Measurements from ENCODE around the gene GPX8.

Gene GPX8

GRCh38 chr5:55173687-55174230 is 13.8 kb downstream of the GPX8 start:
- no peak overlapping the region for H3K18ac ChIP-seq (ENCODE audit: low read depth in 1 of 2, low read length in 2 of 2)

GRCh38 chr5:55175781-55176175 is 15.8 kb downstream of the GPX8 start:
- Histone ChIP-seq H2BK120ac (ENCODE audit: low read depth, low read length) (no peak overlapping the region), H4K91ac (ENCODE audit: low read length) (no peak overlapping the region), H3K27me3 (ENCODE audit: control insufficient read depth in 1 of 2, insufficient read depth in 1 of 2, low read length in 2 of 2) (peaks cover 48 to 71% of the 10 kb centered on the region in 2 experiments), H2BK12ac (ENCODE audit: low read length in 2 of 2) (no peak overlapping the region), H3K23ac (ENCODE audit: low read length in 2 of 2) (no peak overlapping the region), H3K4me2 (ENCODE audit: low read length, poor library complexity, severe bottlenecking) (peak overlapping the region; percentile 100), H3K4me3 (ENCODE audit: insufficient read depth in 1 of 2, low read depth in 1 of 2, low read length in 2 of 2) (peak overlapping the region in 1 of 2 experiments; percentile 72), H3K36me3 (ENCODE audit: control insufficient read depth in 1 of 2, insufficient read depth in 2 of 2, low read depth in 1 of 2, low read length in 2 of 2) (no peaks in the 10 kb centered on the region), H3K14ac (ENCODE audit: low read length in 2 of 2) (no peak overlapping the region), H4K8ac (ENCODE audit: low read length) (no peak overlapping the region), H3K9me3 (ENCODE audit: control insufficient read depth, low read length) (no peaks in the 10 kb centered on the region), H2BK15ac (ENCODE audit: low read depth, poor library complexity, severe bottlenecking) (no peak overlapping the region), H3K4ac (ENCODE audit: low read depth in 1 of 2, low read length in 2 of 2) (no peak overlapping the region), H2AK5ac (ENCODE audit: low read length, severe bottlenecking) (no peak overlapping the region), H3K27ac (ENCODE audit: low read length, poor library complexity, severe bottlenecking) (no peak overlapping the region), H3K18ac (ENCODE audit: low read depth in 1 of 2, low read length in 2 of 2) (no peak overlapping the region), H2AFZ (ENCODE audit: low read depth, low read length) (no peak overlapping the region), H2BK5ac (ENCODE audit: low read depth, low read length, poor library complexity, severe bottlenecking) (no peak overlapping the region), H3K4me1 (ENCODE audit: control insufficient read depth, insufficient read depth, low read depth, low read length) (peaks cover 14% of the 10 kb centered on the region), H3K9ac (ENCODE audit: low read length) (no peak overlapping the region), H3K79me1 (replicated peaks; ENCODE audit: low read length, poor library complexity, severe bottlenecking) (no peaks in the 10 kb centered on the region)
- 14% methylated on average over 7 of the region's 7 CpGs for WGBS
- no peak for DNase-seq

More at GRCh38 chr5:55173687-55174230, 13.8 kb downstream of the GPX8 start:
- Histone ChIP-seq H4K91ac (ENCODE audit: low read length) (no peak overlapping the region), H2BK12ac (ENCODE audit: low read length in 2 of 2) (no peak overlapping the region), H4K8ac (ENCODE audit: low read length) (no peak overlapping the region), H3K27me3 (ENCODE audit: control insufficient read depth in 1 of 2, insufficient read depth in 1 of 2, low read length in 2 of 2) (peaks cover 33 to 51% of the 10 kb centered on the region in 2 experiments), H2BK5ac (ENCODE audit: low read depth, low read length, poor library complexity, severe bottlenecking) (no peak overlapping the region), H3K4me1 (ENCODE audit: control insufficient read depth, insufficient read depth, low read depth, low read length) (peaks cover 14% of the 10 kb centered on the region), H2BK120ac (ENCODE audit: low read depth, low read length) (no peak overlapping the region), H2AK5ac (ENCODE audit: low read length, severe bottlenecking) (no peak overlapping the region), H3K4me2 (ENCODE audit: low read length, poor library complexity, severe bottlenecking) (peak overlapping the region; percentile 92), H2BK15ac (ENCODE audit: low read depth, poor library complexity, severe bottlenecking) (no peak overlapping the region), H3K14ac (ENCODE audit: low read length in 2 of 2) (no peak overlapping the region), H3K27ac (ENCODE audit: low read length, poor library complexity, severe bottlenecking) (no peak overlapping the region), H3K9ac (ENCODE audit: low read length) (peak overlapping the region; percentile 62), H3K23ac (ENCODE audit: low read length in 2 of 2) (peak overlapping the region in 1 of 2 experiments; percentile 10), H3K4me3 (ENCODE audit: insufficient read depth in 1 of 2, low read depth in 1 of 2, low read length in 2 of 2) (peak overlapping the region; percentile 61 to 77), H3K79me1 (replicated peaks; ENCODE audit: low read length, poor library complexity, severe bottlenecking) (no peaks in the 10 kb centered on the region), H2AFZ (ENCODE audit: low read depth, low read length) (no peak overlapping the region), H3K4ac (ENCODE audit: low read depth in 1 of 2, low read length in 2 of 2) (peak overlapping the region in 1 of 2 experiments; percentile 4), H3K36me3 (ENCODE audit: control insufficient read depth in 1 of 2, insufficient read depth in 2 of 2, low read depth in 1 of 2, low read length in 2 of 2) (no peaks in the 10 kb centered on the region), H3K9me3 (ENCODE audit: control insufficient read depth, low read length) (no peaks in the 10 kb centered on the region)
- 8% methylated on average over 4 of the region's 8 CpGs for WGBS
- no peak for DNase-seq

- no peak overlapping the region for H4K8ac ChIP-seq (ENCODE audit: low read length)
- no peak overlapping the region for H3K14ac ChIP-seq (ENCODE audit: low read length in 2 of 2)
- H3K27me3 ChIP-seq (ENCODE audit: control insufficient read depth in 1 of 2, insufficient read depth in 1 of 2, low read length in 2 of 2) = peaks cover 49 to 74% of the 10 kb centered on the region in 2 experiments
- H3K4me1 ChIP-seq (ENCODE audit: control insufficient read depth, insufficient read depth, low read depth, low read length) = peaks cover 14% of the 10 kb centered on the region
- DNase-seq = peak; percentile 41
- H2AK5ac ChIP-seq (ENCODE audit: low read length, severe bottlenecking) = no peak overlapping the region
- H3K36me3 ChIP-seq (ENCODE audit: control insufficient read depth in 1 of 2, insufficient read depth in 2 of 2, low read depth in 1 of 2, low read length in 2 of 2) = no peaks in the 10 kb centered on the region
- H3K4me3 ChIP-seq (ENCODE audit: insufficient read depth in 1 of 2, low read depth in 1 of 2, low read length in 2 of 2) = peak overlapping the region; percentile 57 to 72
- H3K23ac ChIP-seq (ENCODE audit: low read length in 2 of 2) = no peak overlapping the region
- H3K79me1 ChIP-seq (replicated peaks; ENCODE audit: low read length, poor library complexity, severe bottlenecking) = no peaks in the 10 kb centered on the region
- no peak overlapping the region for H2BK5ac ChIP-seq (ENCODE audit: low read depth, low read length, poor library complexity, severe bottlenecking)
- H2BK12ac ChIP-seq (ENCODE audit: low read length in 2 of 2) = no peak overlapping the region
- peak overlapping the region; percentile 100 for H3K4me2 ChIP-seq (ENCODE audit: low read length, poor library complexity, severe bottlenecking)
- H4K91ac ChIP-seq (ENCODE audit: low read length) = no peak overlapping the region
- peak overlapping the region in 1 of 2 experiments; percentile 34 for H3K18ac ChIP-seq (ENCODE audit: low read depth in 1 of 2, low read length in 2 of 2)
- no peak overlapping the region for H3K4ac ChIP-seq (ENCODE audit: low read depth in 1 of 2, low read length in 2 of 2)
- H2BK15ac ChIP-seq (ENCODE audit: low read depth, poor library complexity, severe bottlenecking) = no peak overlapping the region
- H3K9me3 ChIP-seq (ENCODE audit: control insufficient read depth, low read length) = no peaks in the 10 kb centered on the region
- H2BK120ac ChIP-seq (ENCODE audit: low read depth, low read length) = no peak overlapping the region
- H3K27ac ChIP-seq (ENCODE audit: low read length, poor library complexity, severe bottlenecking) = no peak overlapping the region
- peak overlapping the region; percentile 61 for H2AFZ ChIP-seq (ENCODE audit: low read depth, low read length)
- under 1% methylated on average over 44 of the region's 44 CpGs for WGBS
- H3K9ac ChIP-seq (ENCODE audit: low read length) = no peak overlapping the region
Observed at GRCh38 chr5:55176176-55176818, 16.3 kb downstream of the GPX8 start.

- H2BK12ac ChIP-seq (ENCODE audit: low read length in 2 of 2) = no peak overlapping the region
- WGBS = no CpG with 5 or more reads among the region's 2 CpGs
- no peak overlapping the region for H3K18ac ChIP-seq (ENCODE audit: low read depth in 1 of 2, low read length in 2 of 2)
- no peak overlapping the region for H3K4ac ChIP-seq (ENCODE audit: low read depth in 1 of 2, low read length in 2 of 2)
- no peak overlapping the region for H3K27ac ChIP-seq (ENCODE audit: low read length, poor library complexity, severe bottlenecking)
- H4K8ac ChIP-seq (ENCODE audit: low read length) = no peak overlapping the region
- H3K27me3 ChIP-seq (ENCODE audit: control insufficient read depth in 1 of 2, insufficient read depth in 1 of 2, low read length in 2 of 2) = peaks cover 56 to 82% of the 10 kb centered on the region in 2 experiments
- no peaks in the 10 kb centered on the region for H3K36me3 ChIP-seq (ENCODE audit: control insufficient read depth in 1 of 2, insufficient read depth in 2 of 2, low read depth in 1 of 2, low read length in 2 of 2)
- peaks cover 14% of the 10 kb centered on the region for H3K4me1 ChIP-seq (ENCODE audit: control insufficient read depth, insufficient read depth, low read depth, low read length)
- no peaks in the 10 kb centered on the region for H3K79me1 ChIP-seq (replicated peaks; ENCODE audit: low read length, poor library complexity, severe bottlenecking)
- no peak overlapping the region for H4K91ac ChIP-seq (ENCODE audit: low read length)
- no peak overlapping the region for H3K23ac ChIP-seq (ENCODE audit: low read length in 2 of 2)
- no peak overlapping the region for H3K9ac ChIP-seq (ENCODE audit: low read length)
- no peaks in the 10 kb centered on the region for H3K9me3 ChIP-seq (ENCODE audit: control insufficient read depth, low read length)
- H2BK5ac ChIP-seq (ENCODE audit: low read depth, low read length, poor library complexity, severe bottlenecking) = no peak overlapping the region
- H2BK15ac ChIP-seq (ENCODE audit: low read depth, poor library complexity, severe bottlenecking) = no peak overlapping the region
- no peak overlapping the region for H2BK120ac ChIP-seq (ENCODE audit: low read depth, low read length)
- H2AFZ ChIP-seq (ENCODE audit: low read depth, low read length) = no peak overlapping the region
- peak overlapping the region; percentile 100 for H3K4me2 ChIP-seq (ENCODE audit: low read length, poor library complexity, severe bottlenecking)
- H3K14ac ChIP-seq (ENCODE audit: low read length in 2 of 2) = no peak overlapping the region
- no peak overlapping the region for H3K4me3 ChIP-seq (ENCODE audit: insufficient read depth in 1 of 2, low read depth in 1 of 2, low read length in 2 of 2)
- DNase-seq = no peak
- no peak overlapping the region for H2AK5ac ChIP-seq (ENCODE audit: low read length, severe bottlenecking)
Observed at GRCh38 chr5:55177078-55177477, 17.1 kb downstream of the GPX8 start.

All from mesenchymal stem cell (in vitro differentiated cells and primary cell).